A549 (cell line): Measurements from ENCODE around the gene TMEM30B.

Source experiments
- CHD4 ChIP-seq: fragments of 200-600 bp; sonication (generic); IDR thresholded peaks from 2 replicates; pipeline ENCODE4 v1.6.1; 2016; ENCODE audit warnings: antibody characterized with exemption, mild to moderate bottlenecking, borderline replicate concordance
- CTCF ChIP-seq: fragments of >200 bp; sonication (Bioruptor Twin); formaldehyde crosslinking; IDR thresholded peaks from 3 replicates; pipeline ENCODE4 v1.5.1; 2016
- ELK1 ChIP-seq: fragments of 150-350 bp; IDR thresholded peaks from 2 replicates; pipeline ENCODE4 v1.6.1; 2014; ENCODE audit warnings: low read depth, mild to moderate bottlenecking, low read length
- EP300 ChIP-seq, 2 experiments: fragments of >200 bp; sonication (Bioruptor Twin); formaldehyde crosslinking; IDR thresholded peaks; 2 replicates in 1 of 2; 3 replicates in 1 of 2; pipeline ENCODE4 v1.6.1; 2016 to 2017
- POLR2A ChIP-seq: IDR thresholded peaks from 2 replicates; pipeline ENCODE4 v1.6.1; 2012; ENCODE audit warnings: mild to moderate bottlenecking, low read length
- RFX5 ChIP-seq: fragments of 450-650 bp; IDR thresholded peaks from 2 replicates; pipeline ENCODE4 v1.7.1; 2014; ENCODE audit warnings: antibody characterized with exemption, mild to moderate bottlenecking, moderate library complexity
- ZFP36 ChIP-seq: fragments of 450-650 bp; IDR thresholded peaks from 2 replicates; pipeline ENCODE4 v1.6.1; 2014; ENCODE audit warnings: borderline replicate concordance; ENCODE audit not compliant: partially characterized antibody

GRCh38 chr14:61322799-61323290 is 41.7 kb upstream of the TMEM30B start:
- TF ChIP-seq RFX5 (no peak), POLR2A (no peak), CTCF (no peak), ELK1 (no peak), CHD4 (no peak), EP300 (IDR thresholded peaks at IDR 0.05) (no peak), ZFP36 (no peak)
